Left lung (tissue), 14 donors: ENCODE measurements around the gene BHMT2. TPM values are rescaled to one million over a fixed set of nuclear protein-coding genes. Genes with fewer than 3 reads are reported as not detected.

Source experiments
- ATAC-seq: fragments of 200-7000 bp; cut with Tn5 transposase; one replicate; pipeline ENCODE4 v1.9.1; 2020; ENCODE audit warnings: moderate library complexity
- DNase-seq, 4 donors: peaks; one replicate each; pipeline ENCODE4 v3.0.0-alpha.2; 2013 to 2020
- H3K27ac ChIP-seq, 2 donors: fragments of 200-600 bp; sonication (generic) in 1 of 2; one replicate each; pipeline versions ENCODE4 v1.5.0 to v1.8.0; 2020 to 2021
- H3K27me3 ChIP-seq, 2 donors: fragments of 200-600 bp; sonication (generic) in 1 of 2; one replicate each; pipeline versions ENCODE4 v1.5.0 to v1.8.0; 2020 to 2021
- H3K36me3 ChIP-seq, 2 donors: fragments of 200-600 bp; sonication (generic) in 1 of 2; one replicate each; pipeline versions ENCODE4 v1.5.0 to v1.8.0; 2020 to 2021
- H3K4me1 ChIP-seq, 2 donors: fragments of 200-600 bp; one replicate each; pipeline ENCODE4 v1.8.0; 2021
- H3K4me3 ChIP-seq, 2 donors: fragments of 200-600 bp; sonication (generic) in 1 of 2; one replicate each; pipeline versions ENCODE4 v1.5.0 to v1.8.0; 2020 to 2021; ENCODE audit warnings: mild to moderate bottlenecking in 1 of 2
- H3K9me3 ChIP-seq, 2 donors: fragments of 200-600 bp; sonication (generic) in 1 of 2; one replicate each; pipeline versions ENCODE4 v1.5.0 to v1.8.0; 2020 to 2021
- CTCF ChIP-seq, 2 donors: fragments of 200-600 bp; sonication (generic) in 1 of 2; IDR thresholded peaks; one replicate each; pipeline versions ENCODE4 v1.5.0 to v1.8.0; 2021; ENCODE audit warnings: antibody characterized with exemption in 2 of 2
- intact Hi-C, 2 donors: fragments of 100-400 bp; cut with DNase I; formaldehyde crosslinking; loops; one replicate each; pipeline versions ENCODE4 v1.11.2 to v1.14.2; 2022
- long read RNA-seq, 12 donors: library from polyadenylated mRNA in 2 of 12; unstranded in 2 of 12; transcript quantifications; one replicate each; pipeline ENCODE4 v2.0.0 and lab custom pipeline, GENCODE V29; 2019 to 2026
- polyA plus RNA-seq, 6 donors: library from polyadenylated mRNA; unstranded; fragments of 120-200 nt; gene quantifications; one replicate each; pipeline ENCODE4 v1.2.1, GENCODE V29; 2013; ENCODE audit not compliant: insufficient read length in 6 of 6
- total RNA-seq, 2 donors: library from RNA; stranded (reverse); fragmentation: NEBNext Ultra II Directional; extraction: Animal tissue kit (Norgen Biotek cat#: 25700); gene quantifications; one replicate each; pipeline ENCODE4 v1.2.1, GENCODE V29; 2021
- donor health status: DM: no; HTN: yes; CAD: no.
- donor health status: DM: no; HTN: no; CAD: no.

Gene BHMT2
- total RNA-seq: 1 to 10 TPM; 2.9 to 4.8 TPM
- 1 to 10 TPM; 1.8 to 2.4 (median 2.0) TPM for polyA plus RNA-seq
- long read RNA-seq, donor 1, partial matches to known transcripts: 0 of 1 reads
- long read RNA-seq, donor 1, other reads (novel, unspliced or antisense): 0 of 1 reads
- long read RNA-seq, donor 2: 0 reads
- long read RNA-seq, donor 3, partial matches to known transcripts: 0 of 1 reads
- long read RNA-seq, donor 3, other reads (novel, unspliced or antisense): 0 of 1 reads
- long read RNA-seq, donor 4, partial matches to known transcripts: 0 of 5 reads
- long read RNA-seq, donor 4, other reads (novel, unspliced or antisense): 0 of 5 reads
- long read RNA-seq, donor 5: 0 reads
- long read RNA-seq, donor 6, partial matches to known transcripts: 0 of 3 reads
- long read RNA-seq, donor 6, other reads (novel, unspliced or antisense): 0 of 3 reads
- long read RNA-seq, donor 7: 0 reads
- long read RNA-seq, donor 8, partial matches to known transcripts: 0 of 1 reads
- long read RNA-seq, donor 8, other reads (novel, unspliced or antisense): 0 of 1 reads
- long read RNA-seq, donor 9: 0 reads
- long read RNA-seq, donor 10, partial matches to known transcripts: 0 of 1 reads
- long read RNA-seq, donor 10, other reads (novel, unspliced or antisense): 1 of 1 reads
- long read RNA-seq, donor 11: 0 reads
- long read RNA-seq, donor 12, partial matches to known transcripts: 0 of 1 reads
- long read RNA-seq, donor 12, other reads (novel, unspliced or antisense): 0 of 1 reads

- Histone ChIP-seq H3K27ac (no peak within 1 kb of the TSS), H3K36me3 (no peaks in the 10 kb centered on the region), H3K4me3 (peak within 1 kb of the TSS; percentile 20 to 25), H3K27me3 (peaks cover 0 to 33% of the 10 kb centered on the region in 2 donors), H3K4me1 (peaks cover 0 to 3% of the 10 kb centered on the region in 2 donors), H3K9me3 (peaks cover 0 to 5% of the 10 kb centered on the region in 2 donors)
- ATAC-seq (peak; percentile 87), DNase-seq (peak; percentile 6 to 77 (median 30))
- no peak for TF ChIP-seq CTCF (IDR thresholded peaks at IDR 0.05)
- intact Hi-C loops: no loop called here
These were observed at the start of gene BHMT2, which contains the start of gene DMGDH for GRCh38 chr5:79069488-79070349. TSS of gene BHMT2 (plus strand) at chr5:79069767. CDS start at chr5:79069783, 16 bp downstream. TSS of gene DMGDH (minus strand) at chr5:79069674. CDS start at chr5:79069620, 54 bp downstream.

GRCh38 chr5:79020861-79021561, 48.6 kb upstream of the BHMT2 start:
- intact Hi-C loops: loop anchor here in 1 of 2 donors (5.0 to 10.0 kb wide), 2 partner anchors 111 to 434 kb away; no protein-coding TSS in a partner anchor
- peak; percentile 94 for ATAC-seq
- Histone ChIP-seq H3K4me3 (no peak overlapping the region), H3K27ac (no peak overlapping the region), H3K9me3 (no peaks in the 10 kb centered on the region), H3K4me1 (peaks cover 0 to 3% of the 10 kb centered on the region in 2 donors), H3K27me3 (peaks cover 0 to 6% of the 10 kb centered on the region in 2 donors), H3K36me3 (no peaks in the 10 kb centered on the region)
- DNase-seq: peak in 3 of 4 donors; percentile 47 to 73 (median 61)
- TF ChIP-seq CTCF (IDR thresholded peaks at IDR 0.05): peak; percentile 55 to 60

- Histone ChIP-seq H3K4me1 (peaks cover 0 to 3% of the 10 kb centered on the region in 2 donors), H3K27ac (no peak overlapping the region), H3K36me3 (no peaks in the 10 kb centered on the region), H3K9me3 (no peaks in the 10 kb centered on the region), H3K4me3 (no peak overlapping the region), H3K27me3 (peaks cover 0 to 6% of the 10 kb centered on the region in 2 donors)
- TF ChIP-seq CTCF (IDR thresholded peaks at IDR 0.05): no peak
- intact Hi-C loops: loop anchor here in 1 of 2 donors (5.0 to 10.0 kb wide), 2 partner anchors 111 to 433 kb away; no protein-coding TSS in a partner anchor
- DNase-seq: no peak
- no peak for ATAC-seq
These were observed 47.8 kb upstream of the BHMT2 start for GRCh38 chr5:79021753-79022152.

- intact Hi-C loops: loop anchor here in 1 of 2 donors (5.0 to 10.0 kb wide), 2 partner anchors 110 to 432 kb away; no protein-coding TSS in a partner anchor
These were observed 46.8 kb upstream of the BHMT2 start for GRCh38 chr5:79022771-79023170.

More at GRCh38 chr5:79022771-79023170, 46.8 kb upstream of the BHMT2 start:
- H3K36me3 ChIP-seq: no peaks in the 10 kb centered on the region
- no peak for DNase-seq
- H3K27ac ChIP-seq: no peak overlapping the region
- peaks cover 0 to 6% of the 10 kb centered on the region in 2 donors for H3K27me3 ChIP-seq
- peaks cover 0 to 3% of the 10 kb centered on the region in 2 donors for H3K4me1 ChIP-seq
- no peaks in the 10 kb centered on the region for H3K9me3 ChIP-seq
- no peak overlapping the region for H3K4me3 ChIP-seq
- no peak for TF ChIP-seq CTCF (IDR thresholded peaks at IDR 0.05)
- no peak for ATAC-seq
